Embryonic facial prominence (tissue), 1 donor: Measurements from ENCODE around the gene EPS8.

Source experiments
- DNase-seq: peaks from one replicate; pipeline ENCODE4 v3.0.0-alpha.2; 2016; ENCODE audit errors: extremely low spot score

Gene EPS8

GRCh38 chr12:15719230-15719629, 70.0 kb downstream of the EPS8 start:
- DNase-seq, result no peak

DNA sequence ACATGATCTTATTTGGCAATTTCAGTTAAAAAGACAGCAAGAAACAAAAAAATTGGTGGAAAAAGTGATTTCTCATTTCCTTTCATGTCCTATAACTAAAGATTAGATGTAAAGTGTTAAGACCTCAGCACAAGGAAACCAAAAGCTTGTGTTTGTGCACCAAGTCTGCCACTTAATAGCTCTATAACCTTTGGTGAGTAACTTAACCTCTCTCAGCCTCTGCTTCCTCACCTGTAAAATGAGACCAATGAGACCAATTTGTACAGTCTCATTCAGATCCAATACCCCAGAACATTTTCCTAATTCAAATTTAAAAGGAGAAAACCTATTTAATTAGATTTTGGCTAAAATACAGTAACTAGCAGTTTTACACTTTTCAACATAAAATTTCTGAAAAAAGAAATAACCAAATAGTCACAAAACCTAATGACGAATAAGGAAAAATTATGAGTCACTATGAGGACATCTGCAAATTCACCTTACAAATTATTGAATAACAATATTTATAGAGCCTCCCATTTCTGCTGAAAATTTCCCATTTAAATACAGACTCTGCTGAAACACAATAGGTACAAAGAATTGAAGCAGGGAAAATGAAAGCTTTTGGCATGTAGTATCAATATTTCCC, 71.1 kb downstream of the EPS8 start:
- DNase-seq, result no peak

DNA sequence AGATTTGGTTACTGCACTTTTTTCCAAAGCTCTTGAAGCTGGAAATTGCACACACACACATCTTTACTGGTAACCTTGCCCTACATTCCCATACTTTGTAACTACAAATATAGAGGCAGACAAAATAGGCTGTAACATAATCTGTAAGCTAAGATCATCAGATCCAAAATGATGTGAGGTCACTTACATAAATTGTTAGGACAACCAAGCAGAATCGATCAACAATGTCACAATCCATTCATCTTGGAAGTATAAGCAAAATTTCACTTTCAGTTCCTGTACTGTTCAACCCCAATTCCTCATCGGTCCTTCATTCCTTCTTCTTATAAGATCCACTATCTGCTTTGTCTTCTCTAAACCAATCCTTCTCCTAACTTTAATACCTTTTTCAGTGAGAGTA, 72.6 kb downstream of the EPS8 start:
- no peak for DNase-seq

- no peak for DNase-seq
These were observed 74.9 kb downstream of the EPS8 start for GRCh38 chr12:15714256-15714655.

GRCh38 chr12:15712823-15713660, 76.1 kb downstream of the EPS8 start:
- DNase-seq, result no peak

DNA sequence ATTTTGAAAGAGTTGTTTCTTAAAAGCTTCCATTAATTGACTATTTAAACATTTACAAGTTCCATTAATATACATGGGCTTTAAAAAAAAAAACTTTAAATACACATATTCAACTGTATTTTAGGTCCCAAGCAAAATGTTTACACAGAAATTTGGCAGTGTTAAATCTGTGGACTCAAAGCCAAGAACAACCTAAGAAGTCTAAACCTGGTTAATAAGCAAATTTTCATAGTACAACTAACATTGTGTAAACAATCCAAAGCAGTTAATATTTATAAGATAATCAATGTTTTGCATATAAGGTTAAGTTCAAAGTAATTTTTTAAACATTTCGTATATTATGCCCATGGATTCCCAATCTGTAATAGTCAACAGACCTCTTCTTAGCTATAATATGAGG, 77.0 kb downstream of the EPS8 start:
- DNase-seq, result no peak

GRCh38 chr12:15710860-15711510, 78.2 kb downstream of the EPS8 start:
- DNase-seq, result no peak

DNA sequence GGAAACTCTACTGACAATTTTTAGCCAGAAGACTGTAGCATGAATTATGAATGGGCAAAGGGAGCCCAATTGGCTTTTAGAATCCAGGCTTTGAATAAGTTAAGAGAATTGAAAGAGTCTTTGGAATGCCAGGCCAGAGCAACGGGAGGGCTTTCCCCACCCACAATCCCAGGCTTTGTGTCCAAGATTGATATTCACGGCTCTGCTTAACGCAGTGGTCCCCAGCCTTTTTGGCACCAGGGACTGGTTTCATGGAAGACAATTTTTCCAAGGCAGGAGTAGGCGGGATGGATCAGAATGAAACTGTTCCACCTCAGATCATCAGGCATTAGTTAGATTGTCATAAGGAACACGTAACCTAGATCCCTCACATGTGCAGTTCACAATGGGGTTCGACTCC, 79.6 kb downstream of the EPS8 start:
- DNase-seq, result no peak

DNA sequence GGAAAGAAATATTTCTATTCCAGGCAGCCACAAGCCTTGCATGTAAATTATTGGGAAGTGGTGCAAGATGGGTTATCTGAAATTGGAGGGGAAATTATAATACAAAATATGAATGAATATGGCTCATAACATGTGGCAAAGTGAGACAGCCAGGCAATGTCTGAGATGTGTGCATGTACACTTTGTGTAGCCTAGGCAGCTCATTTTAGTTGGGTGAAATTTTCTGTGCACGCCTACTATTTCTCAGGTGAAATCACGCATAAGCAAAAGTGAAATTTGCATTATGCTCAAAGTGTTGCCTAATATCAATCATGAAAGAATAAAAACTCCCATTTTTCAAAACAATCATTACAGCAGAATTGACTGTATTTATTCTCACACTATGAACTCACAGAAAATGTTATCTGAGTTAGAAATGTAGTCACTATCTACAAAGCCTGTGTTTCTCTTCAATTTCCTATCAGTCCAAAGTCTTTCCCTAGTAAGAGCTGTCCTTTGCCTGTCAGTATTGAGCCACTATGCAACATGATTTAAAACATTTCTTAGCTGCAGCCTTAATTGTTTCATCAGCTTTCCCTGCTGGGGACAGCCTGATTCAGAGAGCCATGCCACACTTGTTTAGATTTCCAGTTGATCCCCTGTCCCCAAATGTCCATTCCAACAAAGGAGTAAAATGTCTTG, 80.7 kb downstream of the EPS8 start:
- no peak for DNase-seq

DNA sequence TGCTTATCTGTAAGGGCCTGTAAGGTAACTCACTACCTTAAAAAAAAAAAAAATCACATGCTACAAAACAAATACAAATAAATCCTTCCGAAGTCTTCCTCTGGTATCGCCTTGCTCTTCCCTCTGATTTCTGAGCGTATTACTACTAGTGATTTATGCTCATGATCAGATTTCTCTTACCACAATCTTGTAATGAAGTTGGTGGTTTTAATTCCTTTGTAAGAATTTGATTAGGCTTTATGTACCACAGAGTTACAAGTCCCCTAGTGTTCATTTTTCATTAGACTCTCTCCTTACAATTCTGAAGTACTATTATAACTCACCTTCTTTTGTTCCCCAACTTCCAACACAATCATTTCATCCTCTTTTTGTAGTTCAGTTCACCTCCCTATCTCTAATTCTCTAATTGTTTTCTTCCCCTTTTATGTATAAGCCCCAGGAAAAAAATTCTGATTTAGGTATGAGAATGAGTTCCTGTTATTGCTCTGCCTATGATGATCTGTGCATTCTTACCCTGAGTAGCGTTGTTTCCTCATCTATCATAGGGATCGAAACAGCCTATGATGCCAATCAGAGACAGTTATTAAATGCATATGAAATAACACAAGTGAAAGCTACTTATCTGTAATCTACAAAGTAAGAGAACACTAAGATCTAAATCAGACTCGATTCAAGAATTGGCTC, 81.5 kb downstream of the EPS8 start:
- no peak for DNase-seq

DNA sequence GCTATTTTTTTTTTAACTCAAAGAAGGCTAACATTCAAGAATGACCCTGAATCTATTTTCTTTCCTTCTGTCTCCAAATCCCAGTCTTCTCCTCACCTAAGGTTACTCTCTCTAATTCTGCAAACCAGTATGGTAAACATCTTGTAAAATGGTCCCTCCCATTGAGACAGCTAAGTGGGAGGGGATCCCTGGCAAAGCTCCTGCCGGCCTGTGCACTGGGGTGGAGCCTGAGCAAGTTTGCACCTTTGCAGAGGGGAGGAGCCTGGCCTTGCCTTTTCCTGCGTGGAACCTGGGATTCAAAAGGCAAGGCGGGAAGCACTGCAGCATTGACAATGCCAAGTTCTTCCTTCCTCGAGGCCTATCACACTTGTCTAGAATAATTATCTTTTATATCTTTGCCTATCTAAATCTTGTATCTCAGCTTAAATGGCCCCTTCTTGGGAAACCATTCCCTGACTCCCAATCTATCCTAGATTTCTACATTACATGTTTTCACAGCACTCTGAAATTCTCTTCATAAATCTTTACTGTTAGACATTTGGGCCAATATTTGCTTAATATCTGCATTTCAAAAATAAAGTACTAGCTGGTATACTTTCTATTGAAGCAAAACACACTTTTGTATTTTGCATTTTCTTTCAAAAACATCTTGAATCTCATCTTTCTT, 83.0 kb downstream of the EPS8 start:
- no peak for DNase-seq

DNA sequence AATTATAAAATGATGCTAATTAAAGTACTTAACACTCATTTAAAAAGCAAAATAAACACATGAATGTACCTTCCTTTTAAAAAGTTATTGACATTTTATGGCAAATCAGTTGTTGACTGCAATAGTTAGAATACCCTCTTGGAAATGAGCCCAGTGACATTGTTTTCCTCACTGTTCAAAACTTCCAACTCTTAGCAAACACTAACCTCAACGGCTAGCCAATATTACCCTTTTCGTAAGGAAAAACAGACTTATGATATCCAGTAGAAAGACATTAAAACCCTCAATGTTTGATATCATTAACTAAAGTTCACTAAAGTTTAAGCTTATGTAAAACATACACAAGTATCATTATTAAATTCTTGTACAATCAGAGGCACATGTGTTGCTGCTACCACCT, 83.6 kb downstream of the EPS8 start:
- no peak for DNase-seq

DNA sequence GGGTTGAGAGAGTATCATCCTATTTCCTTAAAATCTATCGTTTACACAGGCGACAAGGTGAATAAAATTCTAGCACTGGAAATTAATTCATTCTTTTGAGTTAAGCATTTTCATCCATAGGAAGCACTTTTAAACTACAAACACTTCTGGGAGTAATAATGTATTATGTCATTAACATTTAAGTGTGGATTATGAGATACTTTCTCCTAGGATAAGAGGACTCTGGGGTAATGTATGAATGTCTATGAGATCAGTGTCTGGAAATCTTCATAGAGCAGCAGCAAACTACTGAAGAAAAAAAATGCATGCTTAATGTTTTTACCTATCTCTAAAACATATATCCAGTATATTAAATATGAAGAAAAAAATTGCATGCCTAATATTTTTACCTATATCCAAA, 86.9 kb downstream of the EPS8 start:
- no peak for DNase-seq

DNA sequence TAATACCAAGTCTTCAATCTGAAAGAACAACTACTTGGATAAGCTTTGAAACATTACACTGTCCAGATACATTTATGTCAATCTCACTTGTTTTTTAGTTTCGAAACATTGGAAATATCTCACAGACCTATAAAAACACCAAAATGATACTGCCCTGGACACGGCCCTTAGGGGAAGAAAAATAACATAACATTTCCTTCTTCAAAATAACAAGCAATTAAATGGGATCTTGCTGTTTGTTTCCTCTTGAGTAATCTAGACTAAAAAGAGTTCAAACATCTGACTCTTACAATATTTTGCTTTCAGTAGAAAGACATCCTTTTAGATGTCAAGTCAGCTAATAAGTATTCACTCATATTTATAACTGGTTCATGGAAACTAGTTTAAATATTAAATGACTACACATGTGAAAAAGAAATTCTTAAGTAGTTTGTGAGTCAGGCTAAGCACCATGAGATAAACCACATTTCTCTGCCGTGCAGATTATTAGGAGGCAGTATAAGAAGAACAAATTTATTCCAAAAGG, 87.5 kb downstream of the EPS8 start:
- DNase-seq, result no peak

DNA sequence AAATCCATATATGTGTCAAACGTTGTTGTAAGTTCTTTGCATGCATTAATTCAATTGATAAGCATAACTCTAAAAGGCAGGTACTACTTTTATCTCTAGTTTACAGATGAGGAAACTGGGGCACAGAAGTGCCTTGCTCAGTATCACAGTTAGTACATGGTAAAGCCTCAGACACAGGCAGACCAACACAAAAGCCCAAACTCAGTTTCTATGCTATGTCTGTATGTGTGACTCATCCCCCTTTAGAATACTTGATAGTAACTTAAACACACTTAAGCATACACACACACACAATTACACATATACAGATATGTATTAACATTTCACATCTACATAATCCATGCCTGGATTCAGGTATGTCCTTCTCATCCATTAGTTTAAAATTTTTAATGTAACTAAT, 88.0 kb downstream of the EPS8 start:
- no peak for DNase-seq

GRCh38 chr12:15700595-15700994, 88.6 kb downstream of the EPS8 start:
- no peak for DNase-seq

GRCh38 chr12:15699886-15700285, 89.3 kb downstream of the EPS8 start:
- no peak for DNase-seq

GRCh38 chr12:15698377-15698871, 90.8 kb downstream of the EPS8 start:
- DNase-seq, result no peak

- DNase-seq, result no peak
These were observed 92.0 kb downstream of the EPS8 start for GRCh38 chr12:15697201-15697600.

DNA sequence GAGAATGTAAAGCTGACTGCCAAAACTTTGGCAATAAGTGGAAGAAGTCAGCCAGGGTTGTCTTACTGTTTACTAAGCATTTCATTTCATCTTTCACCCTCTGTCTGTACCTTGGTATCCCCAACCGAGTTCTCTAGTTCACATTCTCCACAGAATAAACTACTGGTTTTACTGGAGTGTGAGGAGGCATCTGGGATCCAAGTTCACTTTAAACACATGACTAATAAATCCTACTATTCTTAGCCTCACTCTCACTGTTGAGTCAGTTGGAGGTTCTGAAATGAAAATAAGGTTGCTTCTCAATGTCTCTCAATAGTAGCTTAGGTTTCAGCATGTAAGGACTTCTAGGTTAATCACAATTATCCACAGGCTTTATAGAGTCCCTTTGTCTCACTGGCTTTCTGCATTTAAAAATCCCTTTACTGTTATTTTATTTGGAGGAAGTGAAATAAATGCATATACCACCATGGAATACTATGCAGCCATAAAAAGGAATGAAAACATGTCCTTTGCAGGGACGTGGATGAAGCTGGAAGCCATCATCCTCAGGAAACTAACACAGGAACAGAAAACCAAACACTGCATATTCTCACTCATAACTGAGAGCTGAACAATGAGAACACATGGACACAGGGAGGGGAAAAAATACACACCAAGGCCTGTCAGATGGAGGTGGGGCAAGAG, 95.8 kb downstream of the EPS8 start:
- DNase-seq, result no peak
